Tibial artery (tissue), 4 donors: ENCODE results near the gene CCDC86.

Source experiments
- DNase-seq, 2 donors: peaks; one replicate each; pipeline ENCODE4 v3.0.0-alpha.2; 2019
- H3K27ac ChIP-seq, 2 donors: fragments of 200-600 bp; sonication (generic) in 1 of 2; 1 replicate in 1 of 2; 2 replicates in 1 of 2; pipeline ENCODE4 v1.5.1; 2018 to 2019; ENCODE audit warnings: mild to moderate bottlenecking in 1 of 2
- H3K27me3 ChIP-seq, 2 donors: fragments of 200-600 bp; sonication (generic) in 1 of 2; one replicate each; pipeline versions ENCODE4 v1.5.1 to v1.6.0; 2016 to 2019
- H3K36me3 ChIP-seq, 3 donors: fragments of 200-600 bp; sonication (generic) in 2 of 3; one replicate each; pipeline ENCODE4 v1.5.1; 2016 to 2019; ENCODE audit warnings: mild to moderate bottlenecking in 2 of 3
- H3K4me1 ChIP-seq, 4 donors: fragments of 200-600 bp; sonication (generic) in 2 of 4; 1 replicate in 3 of 4; 2 replicates in 1 of 4; pipeline ENCODE4 v1.5.1; 2016 to 2019
- H3K4me3 ChIP-seq, 2 donors: fragments of 200-600 bp; sonication (generic) in 1 of 2; 1 replicate in 1 of 2; 2 replicates in 1 of 2; pipeline ENCODE4 v1.5.1; 2018 to 2019; ENCODE audit warnings: mild to moderate bottlenecking in 2 of 2
- H3K9me3 ChIP-seq, 3 donors: fragments of 200-600 bp; sonication (generic) in 1 of 3; one replicate each; pipeline ENCODE4 v1.5.1; 2016 to 2019
- CTCF ChIP-seq, 2 experiments: fragments of 200-600 bp in 1 of 2; fragments of 450-650 bp in 1 of 2; IDR thresholded peaks; one replicate each; pipeline ENCODE4 v1.5.1; 2017 to 2019; ENCODE audit warnings: antibody characterized with exemption in 2 of 2, mild to moderate bottlenecking in 1 of 2, moderate library complexity in 1 of 2
- intact Hi-C: fragments of 100-400 bp; cut with DNase I; formaldehyde crosslinking; loops from one replicate; pipeline ENCODE4 v1.15.0; 2023; ENCODE audit warnings: low total_unique reads

Gene CCDC86

GRCh38 chr11:60825118-60825517, 16.8 kb upstream of the CCDC86 start:
- no peaks in the 10 kb centered on the region for H3K36me3 ChIP-seq
- no peak overlapping the region for H3K27ac ChIP-seq
- H3K27me3 ChIP-seq: peaks cover 0 to 5% of the 10 kb centered on the region in 2 donors
- no peak for TF ChIP-seq CTCF (IDR thresholded peaks at IDR 0.05)
- DNase-seq: no peak
- intact Hi-C loops: loop anchor here (5.0 kb wide), 1 partner anchor 307 kb away; no protein-coding TSS in a partner anchor
- H3K9me3 ChIP-seq: no peaks in the 10 kb centered on the region
- peaks cover 0 to 4% (median 0%) of the 10 kb centered on the region in 4 donors for H3K4me1 ChIP-seq
- no peak overlapping the region for H3K4me3 ChIP-seq

GRCh38 chr11:60825790-60826189, 16.1 kb upstream of the CCDC86 start:
- no peak overlapping the region for H3K27ac ChIP-seq
- H3K4me3 ChIP-seq: no peak overlapping the region
- DNase-seq: no peak
- H3K36me3 ChIP-seq: no peaks in the 10 kb centered on the region
- H3K27me3 ChIP-seq: no peaks in the 10 kb centered on the region
- H3K4me1 ChIP-seq: peaks cover 0 to 4% (median 0%) of the 10 kb centered on the region in 4 donors
- TF ChIP-seq CTCF (IDR thresholded peaks at IDR 0.05): no peak
- no peaks in the 10 kb centered on the region for H3K9me3 ChIP-seq
- intact Hi-C loops: loop anchor here (5.0 kb wide), 1 partner anchor 307 kb away; no protein-coding TSS in a partner anchor

GRCh38 chr11:60830478-60831142, 11.3 kb upstream of the CCDC86 start:
- Histone ChIP-seq H3K4me1 (no peaks in the 10 kb centered on the region), H3K27me3 (peaks cover 0 to 7% of the 10 kb centered on the region in 2 donors), H3K27ac (no peak overlapping the region), H3K36me3 (no peaks in the 10 kb centered on the region), H3K4me3 (no peak overlapping the region), H3K9me3 (no peaks in the 10 kb centered on the region)
- DNase-seq: no peak
- no peak for TF ChIP-seq CTCF (IDR thresholded peaks at IDR 0.05)
- intact Hi-C loops: loop anchor here (2.0 to 5.0 kb wide), 2 partner anchors 70 to 357 kb away; no protein-coding TSS in a partner anchor

DNA sequence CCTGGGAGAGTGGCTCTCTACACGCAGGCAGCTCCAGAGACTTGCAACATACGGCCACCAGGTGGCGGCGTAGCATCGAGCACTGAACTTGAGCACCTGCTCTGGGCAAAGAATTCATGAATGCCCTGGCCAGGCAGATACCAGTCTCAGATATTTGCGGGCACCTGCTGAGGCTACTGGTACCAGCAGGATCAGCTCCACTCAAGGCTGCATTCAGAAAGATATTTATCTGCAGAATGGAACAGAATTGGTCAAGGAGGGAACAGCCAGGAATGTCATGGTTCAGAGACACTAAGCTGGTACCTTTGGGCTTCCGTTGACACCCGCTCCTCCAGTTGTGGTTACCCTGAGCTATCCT, 10.8 kb upstream of the CCDC86 start:
- H3K27me3 ChIP-seq: peaks cover 0 to 7% of the 10 kb centered on the region in 2 donors
- H3K36me3 ChIP-seq: no peaks in the 10 kb centered on the region
- no peaks in the 10 kb centered on the region for H3K9me3 ChIP-seq
- H3K27ac ChIP-seq: no peak overlapping the region
- peak; percentile 82 to 88 for DNase-seq
- TF ChIP-seq CTCF (IDR thresholded peaks at IDR 0.05): peak; percentile 86 to 93
- no peaks in the 10 kb centered on the region for H3K4me1 ChIP-seq
- H3K4me3 ChIP-seq: no peak overlapping the region
- intact Hi-C loops: loop anchor here (2.0 to 5.0 kb wide), 2 partner anchors 70 to 356 kb away; no protein-coding TSS in a partner anchor

DNA sequence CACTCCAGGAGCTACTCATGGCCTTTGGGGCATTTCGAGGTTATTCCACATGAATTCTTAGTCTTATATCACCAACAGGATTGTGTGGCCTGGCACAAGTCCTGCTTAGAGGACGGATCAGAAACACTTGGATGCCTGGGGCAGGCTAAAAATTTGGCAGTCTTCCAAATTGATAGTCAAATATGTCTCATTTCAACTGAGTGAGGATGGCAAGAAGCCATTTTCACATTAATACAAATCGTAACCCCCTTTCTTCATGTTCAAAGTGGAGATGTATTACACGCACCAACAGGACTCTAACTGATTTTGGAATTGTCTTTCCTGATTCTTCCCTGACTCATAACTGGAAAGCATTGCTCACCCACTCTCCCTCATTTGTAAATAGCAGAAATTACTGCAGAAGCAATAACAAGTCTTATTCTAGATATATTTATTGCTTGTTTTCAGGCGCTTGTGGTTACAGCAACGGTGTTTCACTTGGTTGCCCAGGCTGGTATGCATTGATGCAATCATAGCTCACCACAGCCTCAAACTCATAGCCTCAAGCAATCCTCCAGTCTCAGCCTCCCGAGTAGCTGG, 10.3 kb upstream of the CCDC86 start:
- intact Hi-C loops: loop anchor here (2.0 to 5.0 kb wide), 2 partner anchors 69 to 356 kb away; no protein-coding TSS in a partner anchor
- Histone ChIP-seq H3K27me3 (peaks cover 0 to 7% of the 10 kb centered on the region in 2 donors), H3K9me3 (no peaks in the 10 kb centered on the region), H3K36me3 (no peaks in the 10 kb centered on the region), H3K27ac (no peak overlapping the region), H3K4me3 (no peak overlapping the region), H3K4me1 (no peaks in the 10 kb centered on the region)
- no peak for TF ChIP-seq CTCF (IDR thresholded peaks at IDR 0.05)
- no peak for DNase-seq
